Measurements from ENCODE around the gene STARD5.
A peak's percentile ranks its signal among the peaks of the same experiment; 100 is the strongest.

STARD5 gene

GRCh38 chr15:81274255-81274654 lies 49.7 kb downstream of the STARD5 start:
- DNase-seq (ENCODE audit: low read depth), result no peak

- DNase-seq (ENCODE audit: low read depth), result no peak
Measured at GRCh38 chr15:81273855-81274254, 50.1 kb downstream of the STARD5 start.

GRCh38 chr15:81273200-81273599 lies 50.7 kb downstream of the STARD5 start:
- no peak for DNase-seq (ENCODE audit: low read depth)

GRCh38 chr15:81271761-81272644 lies 51.9 kb downstream of the STARD5 start:
- DNase-seq (ENCODE audit: low read depth), result no peak

- DNase-seq (ENCODE audit: low read depth), result peak; percentile 57
Measured at GRCh38 chr15:81270781-81271491, 53.0 kb downstream of the STARD5 start.

GRCh38 chr15:81270188-81270587 lies 53.8 kb downstream of the STARD5 start:
- no peak for DNase-seq (ENCODE audit: low read depth)

- DNase-seq (ENCODE audit: low read depth), result no peak
Measured at GRCh38 chr15:81268881-81269601, 54.9 kb downstream of the STARD5 start.

- DNase-seq (ENCODE audit: low read depth), result no peak
Measured at GRCh38 chr15:81268340-81268739, 55.6 kb downstream of the STARD5 start.

- peak; percentile 73 for DNase-seq (ENCODE audit: low read depth)
Measured at GRCh38 chr15:81265944-81266775, 57.8 kb downstream of the STARD5 start.

GRCh38 chr15:81265256-81265943 lies 58.5 kb downstream of the STARD5 start:
- no peak for DNase-seq (ENCODE audit: low read depth)

- DNase-seq (ENCODE audit: low read depth), result no peak
Measured at GRCh38 chr15:81264072-81264857, 59.7 kb downstream of the STARD5 start.

- DNase-seq (ENCODE audit: low read depth), result no peak
Measured at GRCh38 chr15:81263477-81263876, 60.5 kb downstream of the STARD5 start.

- DNase-seq (ENCODE audit: low read depth), result no peak
Measured at GRCh38 chr15:81261172-81261811, 62.6 kb downstream of the STARD5 start.

GRCh38 chr15:81259760-81260298 lies 64.1 kb downstream of the STARD5 start:
- DNase-seq (ENCODE audit: low read depth), result no peak
